Neuronal stem cell (in vitro differentiated cells): ENCODE results near the gene USP36.

Experiments used
- DNase-seq: peaks from one replicate; pipeline ENCODE4 v3.0.0-alpha.2; 2013; ENCODE audit warnings: low spot score
- H2AFZ ChIP-seq: one replicate; pipeline ENCODE4 v1.6.1; 2013; ENCODE audit warnings: mild to moderate bottlenecking, low read length, inconsistent platforms
- H2AK5ac ChIP-seq: 2 replicates; pipeline ENCODE4 v1.6.1; 2013; ENCODE audit warnings: low read depth, mild to moderate bottlenecking, inconsistent platforms, low read length, moderate library complexity, mixed read lengths
- H2BK120ac ChIP-seq: 2 replicates; pipeline ENCODE4 v1.6.1; 2013; ENCODE audit warnings: low read depth, mild to moderate bottlenecking, inconsistent platforms, low read length, moderate library complexity, mixed read lengths
- H2BK12ac ChIP-seq: one replicate; pipeline ENCODE4 v1.6.1; 2013; ENCODE audit warnings: low read length, inconsistent platforms
- H2BK15ac ChIP-seq: 2 replicates; pipeline ENCODE4 v1.6.1; 2013; ENCODE audit warnings: mild to moderate bottlenecking, low read length, inconsistent platforms, mixed read lengths
- H2BK5ac ChIP-seq: one replicate; pipeline ENCODE4 v1.6.1; 2013; ENCODE audit warnings: inconsistent platforms, mild to moderate bottlenecking, low read length, moderate library complexity
- H3K14ac ChIP-seq: one replicate; pipeline ENCODE4 v1.6.1; 2013; ENCODE audit warnings: low read length, inconsistent platforms
- H3K18ac ChIP-seq: 2 replicates; pipeline ENCODE4 v1.6.1; 2013; ENCODE audit warnings: low read length, inconsistent platforms
- H3K23ac ChIP-seq: 2 replicates; pipeline ENCODE4 v1.6.1; 2013; ENCODE audit warnings: low read depth, mild to moderate bottlenecking, mixed read lengths, low read length, inconsistent platforms; ENCODE audit not compliant: poor library complexity
- H3K27ac ChIP-seq: replicated peaks from 3 replicates; pipeline ENCODE4 v1.5.1; 2013; ENCODE audit warnings: low read length, inconsistent platforms
- H3K27me3 ChIP-seq, 3 experiments: 2 replicates each; pipeline ENCODE4 v1.6.1; 2013; ENCODE audit warnings: low read length in 3 of 3, mild to moderate bottlenecking in 2 of 3, inconsistent platforms in 1 of 3, low read depth in 1 of 3, mixed read lengths in 1 of 3, moderate library complexity in 1 of 3; ENCODE audit not compliant: control insufficient read depth in 3 of 3, insufficient read depth in 3 of 3
- H3K36me3 ChIP-seq, 2 donors: replicated peaks in 1 of 2; 2 replicates each; pipeline ENCODE4 v1.6.1; 2013; ENCODE audit warnings: low read length in 2 of 2; ENCODE audit not compliant: control insufficient read depth in 2 of 2, insufficient read depth in 2 of 2
- H3K4ac ChIP-seq: 2 replicates; pipeline ENCODE4 v1.6.1; 2013; ENCODE audit warnings: inconsistent platforms, mild to moderate bottlenecking, low read length, moderate library complexity
- H3K4me1 ChIP-seq, 2 donors: 1 replicate in 1 of 2; 2 replicates in 1 of 2; pipeline ENCODE4 v1.6.1; 2013; ENCODE audit warnings: low read length in 2 of 2, low read depth in 1 of 2; ENCODE audit not compliant: control insufficient read depth in 2 of 2, insufficient read depth in 1 of 2
- H3K4me2 ChIP-seq: one replicate; pipeline ENCODE4 v1.6.1; 2013; ENCODE audit warnings: mild to moderate bottlenecking, low read length, inconsistent platforms; ENCODE audit not compliant: insufficient read depth, poor library complexity, severe bottlenecking
- H3K4me3 ChIP-seq, 2 donors: 2 replicates each; pipeline ENCODE4 v1.5.1; 2013; ENCODE audit warnings: low read length in 2 of 2, mild to moderate bottlenecking in 2 of 2, inconsistent platforms in 1 of 2, moderate library complexity in 1 of 2
- H3K79me1 ChIP-seq: one replicate; pipeline ENCODE4 v1.6.1; 2013; ENCODE audit warnings: low read depth, mild to moderate bottlenecking, inconsistent platforms, low read length, moderate library complexity
- H3K9ac ChIP-seq: one replicate; pipeline ENCODE4 v1.6.1; 2013; ENCODE audit warnings: mild to moderate bottlenecking, low read depth, low read length, inconsistent platforms; ENCODE audit not compliant: poor library complexity
- H3K9me3 ChIP-seq, 2 donors: replicated peaks in 1 of 2; 2 replicates each; pipeline versions ENCODE3 to v1.6.1; 2013; ENCODE audit warnings: low read length in 2 of 2, mild to moderate bottlenecking in 2 of 2, inconsistent platforms in 1 of 2, low read depth in 1 of 2, mixed read lengths in 1 of 2, moderate library complexity in 1 of 2; ENCODE audit not compliant: control insufficient read depth in 2 of 2, insufficient read depth in 1 of 2
- H4K8ac ChIP-seq: one replicate; pipeline ENCODE4 v1.6.1; 2013; ENCODE audit warnings: low read depth, mild to moderate bottlenecking, inconsistent platforms, low read length, moderate library complexity
- H4K91ac ChIP-seq: one replicate; pipeline ENCODE4 v1.6.1; 2013; ENCODE audit warnings: low read length, low read depth, mild to moderate bottlenecking, inconsistent platforms; ENCODE audit not compliant: poor library complexity
- WGBS, 2 donors: extraction: QIAGEN DNeasy Blood & Tissue Kit; methylation state at CpG; one replicate each; pipeline ENCODE4 v1.1.7; 2013; ENCODE audit warnings: missing lambda C conversion rate in 2 of 2, mixed read lengths in 1 of 2; ENCODE audit not compliant: insufficient read length in 2 of 2, insufficient replicate concordance in 1 of 2; ENCODE audit errors: extremely low coverage in 2 of 2; 5-methylcytosine and 5-hydroxymethylcytosine counted together

Gene USP36

DNA sequence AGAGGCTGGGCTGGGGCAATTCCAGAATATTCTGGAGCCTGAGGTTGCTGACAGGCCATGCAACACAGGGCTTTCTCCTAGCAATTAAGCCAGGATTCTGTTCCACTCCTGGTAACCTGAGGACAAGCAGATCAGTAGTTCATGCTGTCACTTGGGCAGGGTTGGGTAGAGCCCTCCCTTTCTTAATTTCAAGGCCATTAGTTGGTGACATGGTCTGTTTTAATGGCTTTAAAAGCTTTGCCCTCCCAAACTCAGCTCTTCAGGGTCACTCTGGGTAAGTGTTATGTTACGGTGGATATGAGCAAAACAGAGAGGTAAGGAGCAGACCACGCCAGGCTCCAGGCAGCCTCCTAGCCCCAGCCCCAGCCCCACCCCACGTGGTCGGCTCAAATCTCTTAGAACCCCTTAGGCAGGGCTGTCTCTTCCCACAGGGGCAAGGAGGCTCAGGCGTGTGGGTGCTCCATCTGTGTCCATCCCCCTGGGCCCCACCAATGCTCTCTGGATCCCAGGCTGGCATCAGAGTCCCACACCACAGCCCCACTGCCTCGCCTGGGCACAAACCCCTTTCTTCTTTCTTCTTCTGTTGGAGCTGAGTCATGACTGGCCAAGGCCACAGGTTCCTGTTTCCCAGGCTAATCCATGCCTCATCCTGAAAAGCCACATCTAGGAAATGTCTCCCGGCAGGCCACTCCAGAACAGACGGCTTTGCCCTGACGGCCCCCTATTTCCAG lies 34.9 kb upstream of the USP36 start:
- H3K27me3 ChIP-seq: no peaks in the 10 kb centered on the region
- H2BK15ac ChIP-seq: no peak overlapping the region
- no peak overlapping the region for H2BK120ac ChIP-seq
- no peak overlapping the region for H3K23ac ChIP-seq
- H3K27ac ChIP-seq: no peak overlapping the region
- peak overlapping the region; percentile 47 for H2AK5ac ChIP-seq
- H3K9ac ChIP-seq: no peak overlapping the region
- no peak overlapping the region for H2BK5ac ChIP-seq
- H3K4ac ChIP-seq: no peak overlapping the region
- H4K91ac ChIP-seq: no peak overlapping the region
- H3K36me3 ChIP-seq: peaks cover 10 to 35% of the 10 kb centered on the region in 2 donors
- no peak for DNase-seq
- no peak overlapping the region for H3K14ac ChIP-seq
- H3K4me3 ChIP-seq: no peak overlapping the region
- no peak overlapping the region for H2BK12ac ChIP-seq
- no peak overlapping the region for H3K18ac ChIP-seq
- peaks cover 0 to 2% of the 10 kb centered on the region in 2 donors for H3K9me3 ChIP-seq
- no peak overlapping the region for H2AFZ ChIP-seq
- peaks cover 7% of the 10 kb centered on the region for H3K79me1 ChIP-seq
- no peak overlapping the region for H3K4me2 ChIP-seq
- H3K4me1 ChIP-seq: peaks cover 0 to 15% of the 10 kb centered on the region in 2 donors
- no CpG with 5 or more reads among the region's 9 CpGs for WGBS, 2 donors
- H4K8ac ChIP-seq: no peak overlapping the region

- no peak overlapping the region for H2AFZ ChIP-seq
- no CpG with 5 or more reads among the region's 21 CpGs for WGBS, 2 donors
- no peak overlapping the region for H2BK12ac ChIP-seq
- H4K8ac ChIP-seq: no peak overlapping the region
- H3K14ac ChIP-seq: peak overlapping the region; percentile 1
- H2BK15ac ChIP-seq: no peak overlapping the region
- H3K79me1 ChIP-seq: peaks cover 3% of the 10 kb centered on the region
- H3K9me3 ChIP-seq: peaks cover 0 to 2% of the 10 kb centered on the region in 2 donors
- peak overlapping the region; percentile 24 for H3K18ac ChIP-seq
- no peak overlapping the region for H3K9ac ChIP-seq
- H3K27ac ChIP-seq: no peak overlapping the region
- H4K91ac ChIP-seq: no peak overlapping the region
- no peak for DNase-seq
- no peak overlapping the region for H3K4ac ChIP-seq
- no peak overlapping the region for H2AK5ac ChIP-seq
- no peak overlapping the region for H3K23ac ChIP-seq
- H2BK5ac ChIP-seq: no peak overlapping the region
- H3K27me3 ChIP-seq: no peaks in the 10 kb centered on the region
- H3K4me2 ChIP-seq: no peak overlapping the region
- H3K4me3 ChIP-seq: no peak overlapping the region
- peaks cover 13 to 44% of the 10 kb centered on the region in 2 donors for H3K36me3 ChIP-seq
- no peak overlapping the region for H2BK120ac ChIP-seq
- H3K4me1 ChIP-seq: peaks cover 0 to 7% of the 10 kb centered on the region in 2 donors
Observed at GRCh38 chr17:78873519-78874340, 33.1 kb upstream of the USP36 start.

DNA sequence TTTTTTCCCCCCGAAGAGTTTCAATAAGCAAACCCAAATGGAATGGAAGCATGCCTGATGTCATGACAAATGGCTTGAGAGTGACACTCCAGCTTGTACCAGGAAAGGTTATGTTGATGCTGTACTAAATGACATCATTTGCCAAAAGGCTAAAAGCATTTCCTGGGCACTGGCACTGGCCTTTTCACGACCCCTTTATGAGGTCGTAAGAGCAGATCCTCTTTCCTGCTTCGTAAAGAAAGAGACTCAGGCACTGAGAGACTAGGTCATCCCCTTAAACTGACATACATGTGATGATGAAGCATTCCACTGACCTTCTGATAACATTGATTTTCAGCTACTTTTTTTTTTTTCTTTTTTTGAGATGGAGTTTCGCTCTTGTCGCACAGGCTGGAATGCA lies 31.9 kb upstream of the USP36 start:
- Histone ChIP-seq H3K36me3 (peaks cover 13 to 48% of the 10 kb centered on the region in 2 donors), H3K18ac (no peak overlapping the region), H3K14ac (no peak overlapping the region), H2AK5ac (no peak overlapping the region), H4K8ac (no peak overlapping the region), H3K23ac (no peak overlapping the region), H2BK5ac (no peak overlapping the region), H3K9ac (no peak overlapping the region), H3K79me1 (no peaks in the 10 kb centered on the region), H3K4me3 (no peak overlapping the region), H2BK15ac (no peak overlapping the region), H4K91ac (no peak overlapping the region), H3K27me3 (no peaks in the 10 kb centered on the region), H2BK12ac (no peak overlapping the region), H2BK120ac (no peak overlapping the region), H3K9me3 (peaks cover 0 to 2% of the 10 kb centered on the region in 2 donors), H3K4me2 (no peak overlapping the region), H2AFZ (no peak overlapping the region), H3K4ac (no peak overlapping the region), H3K4me1 (peaks cover 0 to 7% of the 10 kb centered on the region in 2 donors), H3K27ac (no peak overlapping the region)
- no CpG with 5 or more reads among the region's 6 CpGs for WGBS, 2 donors
- DNase-seq: no peak

GRCh38 chr17:78870621-78871020 lies 30.0 kb upstream of the USP36 start:
- H3K4me1 ChIP-seq: peaks cover 0 to 9% of the 10 kb centered on the region in 2 donors
- no peak overlapping the region for H3K23ac ChIP-seq
- no peak overlapping the region for H3K9ac ChIP-seq
- no peak overlapping the region for H3K4me2 ChIP-seq
- H4K91ac ChIP-seq: no peak overlapping the region
- H3K18ac ChIP-seq: no peak overlapping the region
- H4K8ac ChIP-seq: no peak overlapping the region
- no peak overlapping the region for H2BK5ac ChIP-seq
- WGBS, 2 donors: no CpG with 5 or more reads among the region's 15 CpGs
- H2BK120ac ChIP-seq: no peak overlapping the region
- H2BK15ac ChIP-seq: no peak overlapping the region
- no peak overlapping the region for H3K14ac ChIP-seq
- H2AK5ac ChIP-seq: no peak overlapping the region
- DNase-seq: no peak
- no peaks in the 10 kb centered on the region for H3K79me1 ChIP-seq
- no peak overlapping the region for H2BK12ac ChIP-seq
- H2AFZ ChIP-seq: no peak overlapping the region
- H3K27ac ChIP-seq: no peak overlapping the region
- no peaks in the 10 kb centered on the region for H3K9me3 ChIP-seq
- no peaks in the 10 kb centered on the region for H3K27me3 ChIP-seq
- peaks cover 13 to 48% of the 10 kb centered on the region in 2 donors for H3K36me3 ChIP-seq
- no peak overlapping the region for H3K4ac ChIP-seq
- H3K4me3 ChIP-seq: no peak overlapping the region
